Nephron progenitor cell (in vitro differentiated cells): ENCODE measurements around the gene RIF1.
A peak's percentile ranks its signal among the peaks of the same experiment; 100 is the strongest.

ENCODE experiments used
- DNase-seq: peaks from one replicate; pipeline ENCODE4 v3.0.0; 2021
- H3K27ac Mint-ChIP-seq: 2 replicates; pipeline ENCODE4 v1.8.0; 2021; ENCODE audit warnings: mild to moderate bottlenecking, moderate library complexity, mixed read lengths
- H3K27me3 Mint-ChIP-seq: 2 replicates; pipeline ENCODE4 v1.8.0; 2021; ENCODE audit warnings: mild to moderate bottlenecking, low read depth, mixed read lengths; ENCODE audit not compliant: poor library complexity
- H3K36me3 Mint-ChIP-seq: 2 replicates; pipeline ENCODE4 v1.8.0; 2021; ENCODE audit warnings: low read depth, mixed read lengths
- H3K4me1 Mint-ChIP-seq: 2 replicates; pipeline ENCODE4 v1.8.0; 2021; ENCODE audit warnings: mixed read lengths
- H3K4me3 Mint-ChIP-seq: 2 replicates; pipeline ENCODE4 v1.8.0; 2021; ENCODE audit warnings: mild to moderate bottlenecking, moderate library complexity, mixed read lengths
- H3K9me3 Mint-ChIP-seq: 2 replicates; pipeline ENCODE4 v1.8.0; 2021; ENCODE audit warnings: mild to moderate bottlenecking, moderate library complexity, mixed read lengths
- TF ChIP-seq, protein P1 (sequence below): fragments of 200-600 bp; sonication (generic); IDR thresholded peaks from 2 replicates; pipeline ENCODE4 v1.5.0; 2021; ENCODE audit warnings: antibody characterized with exemption

The RIF1 gene

DNA sequence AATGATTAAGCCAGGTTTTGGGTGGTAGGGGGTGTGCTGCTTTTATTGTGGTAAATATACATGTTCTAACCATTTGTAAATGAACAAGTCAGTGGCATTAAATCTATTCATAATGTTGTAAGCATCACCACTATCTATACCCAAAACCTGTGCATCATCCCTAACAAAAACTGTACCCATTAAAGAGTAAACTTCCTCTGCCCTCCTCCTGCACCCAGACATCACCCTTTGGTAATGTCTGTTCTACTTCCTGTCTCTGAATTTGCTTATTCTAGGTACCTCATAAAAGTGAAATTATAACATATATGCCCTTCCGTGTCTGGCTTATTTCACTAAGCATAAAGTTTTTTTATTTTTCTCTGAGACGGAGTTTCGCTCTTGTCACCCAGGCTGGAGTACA is 14.1 kb downstream of the RIF1 start:
- Mint-ChIP-seq H3K9me3 (no peaks in the 10 kb centered on the region), H3K4me3 (no peak overlapping the region), H3K36me3 (peaks cover 80% of the 10 kb centered on the region), H3K27ac (no peak overlapping the region), H3K27me3 (no peaks in the 10 kb centered on the region), H3K4me1 (no peaks in the 10 kb centered on the region)
- no peak for DNase-seq
- TF ChIP-seq, protein P1, sequence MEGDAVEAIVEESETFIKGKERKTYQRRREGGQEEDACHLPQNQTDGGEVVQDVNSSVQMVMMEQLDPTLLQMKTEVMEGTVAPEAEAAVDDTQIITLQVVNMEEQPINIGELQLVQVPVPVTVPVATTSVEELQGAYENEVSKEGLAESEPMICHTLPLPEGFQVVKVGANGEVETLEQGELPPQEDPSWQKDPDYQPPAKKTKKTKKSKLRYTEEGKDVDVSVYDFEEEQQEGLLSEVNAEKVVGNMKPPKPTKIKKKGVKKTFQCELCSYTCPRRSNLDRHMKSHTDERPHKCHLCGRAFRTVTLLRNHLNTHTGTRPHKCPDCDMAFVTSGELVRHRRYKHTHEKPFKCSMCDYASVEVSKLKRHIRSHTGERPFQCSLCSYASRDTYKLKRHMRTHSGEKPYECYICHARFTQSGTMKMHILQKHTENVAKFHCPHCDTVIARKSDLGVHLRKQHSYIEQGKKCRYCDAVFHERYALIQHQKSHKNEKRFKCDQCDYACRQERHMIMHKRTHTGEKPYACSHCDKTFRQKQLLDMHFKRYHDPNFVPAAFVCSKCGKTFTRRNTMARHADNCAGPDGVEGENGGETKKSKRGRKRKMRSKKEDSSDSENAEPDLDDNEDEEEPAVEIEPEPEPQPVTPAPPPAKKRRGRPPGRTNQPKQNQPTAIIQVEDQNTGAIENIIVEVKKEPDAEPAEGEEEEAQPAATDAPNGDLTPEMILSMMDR = no peak

DNA sequence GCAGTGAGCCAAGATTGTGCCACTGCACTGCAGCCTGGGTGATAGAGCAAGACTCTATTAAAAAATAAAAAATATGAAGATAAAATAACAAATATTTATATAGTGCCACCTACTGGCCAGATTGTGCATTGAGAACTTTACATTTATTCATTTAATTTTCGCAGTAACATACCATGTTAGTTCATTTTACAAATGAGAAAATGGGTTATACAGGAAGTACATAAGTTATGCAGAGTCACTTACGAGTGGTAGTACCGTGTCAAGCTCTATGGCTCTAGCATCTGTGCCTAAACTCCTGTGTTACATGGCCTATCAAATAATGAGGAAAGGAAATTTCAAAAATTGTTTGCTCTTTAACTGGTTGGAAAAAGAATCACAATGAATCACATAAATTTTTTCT is 27.9 kb downstream of the RIF1 start:
- H3K4me1 Mint-ChIP-seq = no peaks in the 10 kb centered on the region
- peaks cover 70% of the 10 kb centered on the region for H3K36me3 Mint-ChIP-seq
- no peaks in the 10 kb centered on the region for H3K27me3 Mint-ChIP-seq
- no peak for DNase-seq
- TF ChIP-seq, protein P1 = peak; percentile 67
- no peaks in the 10 kb centered on the region for H3K9me3 Mint-ChIP-seq
- no peak overlapping the region for H3K27ac Mint-ChIP-seq
- H3K4me3 Mint-ChIP-seq = no peak overlapping the region

DNA sequence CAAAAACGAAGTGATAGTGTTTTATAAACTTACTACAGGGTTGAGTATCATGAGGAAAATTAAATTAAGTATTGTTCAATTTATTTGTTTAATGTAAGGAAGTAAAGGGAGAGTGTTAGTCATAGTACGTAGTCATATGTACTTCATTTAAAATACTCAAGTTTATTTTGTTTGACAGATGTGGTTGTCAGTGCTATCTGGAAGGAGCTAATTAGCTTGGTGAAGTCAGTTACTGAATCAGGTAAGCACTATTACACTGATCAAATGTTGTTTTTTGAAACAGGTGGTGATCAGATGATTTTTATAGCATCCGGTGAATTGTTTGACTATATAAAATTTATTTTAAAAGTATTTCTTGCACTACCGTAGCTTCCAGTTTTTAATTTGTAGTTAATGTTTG is 28.8 kb downstream of the RIF1 start:
- Mint-ChIP-seq H3K27me3 (no peaks in the 10 kb centered on the region), H3K36me3 (peaks cover 67% of the 10 kb centered on the region), H3K4me3 (no peak overlapping the region), H3K27ac (no peak overlapping the region), H3K4me1 (no peaks in the 10 kb centered on the region), H3K9me3 (no peaks in the 10 kb centered on the region)
- DNase-seq = no peak
- TF ChIP-seq, protein P1 = no peak

DNA sequence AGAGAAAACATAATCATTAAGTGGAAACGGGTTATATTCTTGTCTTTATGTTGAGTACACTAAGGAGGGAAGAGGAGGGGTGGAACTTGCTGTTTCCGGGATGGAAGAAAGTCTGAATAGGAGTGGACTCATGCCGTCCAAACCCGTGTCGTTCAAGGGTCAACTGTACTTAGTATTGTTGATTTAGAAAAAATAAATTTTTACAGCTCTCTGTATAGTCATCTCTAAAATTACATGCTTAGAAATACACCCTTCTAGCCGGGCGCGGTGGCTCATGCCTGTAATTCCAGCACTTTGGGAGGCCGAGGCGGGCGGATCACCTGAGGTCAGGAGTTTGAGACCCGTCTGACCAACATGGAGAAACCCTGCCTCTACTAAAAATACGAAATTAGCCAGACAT is 29.4 kb downstream of the RIF1 start:
- Mint-ChIP-seq H3K4me3 (no peak overlapping the region), H3K27me3 (no peaks in the 10 kb centered on the region), H3K36me3 (peaks cover 66% of the 10 kb centered on the region), H3K9me3 (no peaks in the 10 kb centered on the region), H3K4me1 (no peaks in the 10 kb centered on the region), H3K27ac (no peak overlapping the region)
- no peak for DNase-seq
- TF ChIP-seq, protein P1 = no peak

DNA sequence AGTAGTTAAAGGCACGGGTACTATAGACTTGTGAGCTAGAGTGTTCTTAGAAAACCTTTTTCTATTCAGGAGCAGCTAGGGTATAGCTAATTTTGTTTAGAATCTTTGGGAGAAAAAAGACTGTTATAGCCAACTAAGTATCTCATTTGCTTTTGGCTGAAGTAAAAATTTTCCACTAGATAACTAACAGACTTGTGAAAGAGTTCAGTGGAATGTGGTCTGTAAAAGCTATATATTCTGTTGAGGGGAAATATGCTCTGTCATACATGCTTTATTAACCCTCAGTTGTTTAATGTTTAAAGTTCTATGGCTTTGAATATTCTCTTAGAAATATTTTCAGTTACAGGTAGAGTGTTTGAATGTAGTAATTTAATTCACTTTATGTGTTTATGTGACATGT is 49.7 kb downstream of the RIF1 start:
- Mint-ChIP-seq H3K4me1 (no peaks in the 10 kb centered on the region), H3K9me3 (no peaks in the 10 kb centered on the region), H3K27me3 (no peaks in the 10 kb centered on the region), H3K4me3 (no peak overlapping the region), H3K36me3 (peaks cover 87% of the 10 kb centered on the region), H3K27ac (no peak overlapping the region)
- TF ChIP-seq, protein P1 = no peak
- DNase-seq = no peak

DNA sequence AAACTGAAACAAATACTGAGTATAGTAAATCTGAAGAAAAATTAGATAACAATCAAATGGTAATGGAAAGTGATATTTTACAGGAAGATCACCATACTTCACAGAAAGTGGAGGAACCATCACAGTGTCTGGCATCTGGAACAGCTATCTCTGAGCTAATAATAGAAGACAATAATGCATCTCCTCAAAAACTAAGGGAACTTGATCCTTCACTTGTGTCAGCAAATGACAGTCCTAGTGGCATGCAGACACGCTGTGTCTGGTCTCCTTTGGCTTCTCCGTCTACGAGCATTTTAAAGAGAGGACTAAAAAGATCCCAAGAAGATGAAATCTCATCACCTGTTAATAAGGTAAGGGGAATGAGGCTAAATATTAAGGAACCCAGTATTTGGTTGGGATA is 56.1 kb downstream of the RIF1 start:
- TF ChIP-seq, protein P1 = no peak

More for the DNA sequence above, 56.1 kb downstream of the RIF1 start:
- no peaks in the 10 kb centered on the region for H3K27me3 Mint-ChIP-seq
- no peak overlapping the region for H3K4me3 Mint-ChIP-seq
- no peak for DNase-seq
- no peaks in the 10 kb centered on the region for H3K4me1 Mint-ChIP-seq
- H3K27ac Mint-ChIP-seq = no peak overlapping the region
- H3K9me3 Mint-ChIP-seq = peaks cover 8% of the 10 kb centered on the region
- peaks cover 94% of the 10 kb centered on the region for H3K36me3 Mint-ChIP-seq
